ENCODE data around the gene APBB2. TPM values are rescaled to one million over a fixed set of nuclear protein-coding genes. Genes with fewer than 3 reads are reported as not detected.

APBB2 gene
- total RNA-seq, 1 donor: 92.3 TPM

GRCh38 chr4:41098093-41099048 is 116.0 kb downstream of the APBB2 start:
- Histone ChIP-seq H3K27me3 (ENCODE audit: insufficient read depth, low read length) (no peaks in the 10 kb centered on the region), H3K79me2 (ENCODE audit: insufficient read depth, low read length) (peaks cover 67% of the 10 kb centered on the region), H4K20me1 (ENCODE audit: insufficient read depth, low read length) (no peaks in the 10 kb centered on the region), H3K9me3 (ENCODE audit: low read depth, low read length) (no peaks in the 10 kb centered on the region), H3K27ac (ENCODE audit: low read depth, low read length) (peak overlapping the region; percentile 32), H3K4me1 (ENCODE audit: insufficient read depth, low read length) (peaks cover 18% of the 10 kb centered on the region), H3K36me3 (ENCODE audit: insufficient read depth, low read length) (no peaks in the 10 kb centered on the region), H3K4me3 (ENCODE audit: insufficient read depth, low read length) (no peak overlapping the region), H3K4me2 (ENCODE audit: insufficient read depth, low read length) (no peak overlapping the region), H2AFZ (ENCODE audit: low read length) (peak overlapping the region; percentile 18)
- no peak for TF ChIP-seq CTCF (IDR thresholded peaks at IDR 0.05; ENCODE audit: extremely low read depth, low read depth, low read length)
- DNase-seq (ENCODE audit: insufficient read length, low spot score, missing footprints): no peak

GRCh38 chr4:41095973-41096372 is 118.4 kb downstream of the APBB2 start:
- Histone ChIP-seq H4K20me1 (ENCODE audit: insufficient read depth, low read length) (no peaks in the 10 kb centered on the region), H3K9me3 (ENCODE audit: low read depth, low read length) (no peaks in the 10 kb centered on the region), H3K4me2 (ENCODE audit: insufficient read depth, low read length) (no peak overlapping the region), H2AFZ (ENCODE audit: low read length) (no peak overlapping the region), H3K79me2 (ENCODE audit: insufficient read depth, low read length) (peaks cover 70% of the 10 kb centered on the region), H3K27me3 (ENCODE audit: insufficient read depth, low read length) (no peaks in the 10 kb centered on the region), H3K36me3 (ENCODE audit: insufficient read depth, low read length) (peaks cover 6% of the 10 kb centered on the region), H3K4me1 (ENCODE audit: insufficient read depth, low read length) (peaks cover 15% of the 10 kb centered on the region), H3K27ac (ENCODE audit: low read depth, low read length) (peak overlapping the region; percentile 47), H3K4me3 (ENCODE audit: insufficient read depth, low read length) (no peak overlapping the region)
- DNase-seq (ENCODE audit: insufficient read length, low spot score, missing footprints): peak; percentile 79
- TF ChIP-seq CTCF (IDR thresholded peaks at IDR 0.05; ENCODE audit: extremely low read depth, low read depth, low read length): no peak

GRCh38 chr4:41095192-41095872 is 119.0 kb downstream of the APBB2 start:
- peak overlapping the region; percentile 47 for H3K27ac ChIP-seq (ENCODE audit: low read depth, low read length)

More at GRCh38 chr4:41095192-41095872, 119.0 kb downstream of the APBB2 start:
- Histone ChIP-seq H3K36me3 (ENCODE audit: insufficient read depth, low read length) (peaks cover 6% of the 10 kb centered on the region), H3K4me3 (ENCODE audit: insufficient read depth, low read length) (no peak overlapping the region), H3K27me3 (ENCODE audit: insufficient read depth, low read length) (no peaks in the 10 kb centered on the region), H2AFZ (ENCODE audit: low read length) (no peak overlapping the region), H4K20me1 (ENCODE audit: insufficient read depth, low read length) (peaks cover under 1% of the 10 kb centered on the region), H3K4me2 (ENCODE audit: insufficient read depth, low read length) (no peak overlapping the region), H3K4me1 (ENCODE audit: insufficient read depth, low read length) (peaks cover 15% of the 10 kb centered on the region), H3K9me3 (ENCODE audit: low read depth, low read length) (no peaks in the 10 kb centered on the region), H3K79me2 (ENCODE audit: insufficient read depth, low read length) (peaks cover 68% of the 10 kb centered on the region)
- DNase-seq (ENCODE audit: insufficient read length, low spot score, missing footprints): peak; percentile 17
- TF ChIP-seq CTCF (IDR thresholded peaks at IDR 0.05; ENCODE audit: extremely low read depth, low read depth, low read length): no peak

Data from osteoblast (primary cell).